T-helper 2 cell (primary cell): ENCODE measurements around the gene CELA1.
"Not testable (repeated sequence)": the region's sequence is repeated elsewhere in the genome, so short reads cannot be mapped to it uniquely, and the experiment has no call there.

Experiments
- DNase-seq, 5 experiments: peaks; one replicate each; pipeline versions ENCODE4 v3.0.0 to v3.0.0-alpha.2; 2012 to 2022

Gene CELA1

DNA sequence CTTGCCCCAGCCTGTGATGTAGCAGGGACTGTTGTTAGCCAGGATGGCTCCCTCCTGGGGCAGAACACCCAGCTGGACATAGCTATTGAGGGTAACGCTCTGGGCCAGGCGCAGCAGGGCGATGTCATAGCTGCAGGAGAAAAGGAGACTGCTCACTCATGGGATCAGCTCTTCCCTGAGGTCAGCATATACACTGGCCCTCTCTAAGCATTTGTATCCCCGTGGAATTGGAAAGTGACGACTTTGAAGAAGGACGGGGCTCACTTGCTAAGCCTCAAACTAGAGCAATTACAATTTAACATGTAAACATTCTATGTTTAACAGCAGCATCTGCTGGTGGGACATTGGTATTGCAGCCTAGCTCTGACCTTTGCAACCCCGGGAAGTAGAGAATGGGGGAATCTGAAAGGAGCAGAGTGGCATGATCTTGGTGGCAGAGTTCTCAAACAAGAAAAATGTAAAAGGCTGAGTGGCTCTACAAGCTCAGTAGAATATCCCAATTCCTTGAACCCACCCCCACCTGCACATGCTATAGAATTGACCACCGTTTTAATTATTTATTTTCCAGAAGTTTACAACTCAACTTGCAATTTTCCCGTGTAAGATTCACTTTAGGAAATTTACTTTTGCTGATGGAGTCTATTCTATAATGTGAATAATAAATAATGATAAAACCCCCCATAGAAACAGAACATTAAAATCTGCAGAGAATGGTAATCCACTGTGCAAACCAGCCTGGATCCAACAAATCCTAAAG lies 5.0 kb downstream of the CELA1 start:
- DNase-seq = peak in 4 of 5 experiments; percentile 46 to 76 (median 54)

DNA sequence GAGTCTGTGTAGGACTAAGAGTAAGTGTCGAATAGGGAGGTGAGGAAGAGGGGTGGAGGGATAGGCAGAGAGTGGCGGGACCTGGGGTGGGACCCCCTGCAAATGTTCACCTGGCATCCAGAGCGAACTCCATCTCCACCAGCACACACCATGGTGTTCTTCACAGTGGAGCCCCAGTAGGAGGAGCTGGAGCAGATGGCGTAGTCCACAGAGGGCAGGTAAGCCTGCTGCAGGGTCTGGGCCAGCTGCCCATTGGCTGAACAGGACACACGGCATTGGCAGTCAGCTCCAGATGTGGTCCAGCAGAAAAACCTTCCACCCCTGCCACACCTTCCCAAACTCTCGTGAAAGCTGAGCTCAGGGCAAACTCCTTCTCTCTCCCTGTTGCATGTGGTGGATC lies 6.7 kb downstream of the CELA1 start:
- no peak for DNase-seq

DNA sequence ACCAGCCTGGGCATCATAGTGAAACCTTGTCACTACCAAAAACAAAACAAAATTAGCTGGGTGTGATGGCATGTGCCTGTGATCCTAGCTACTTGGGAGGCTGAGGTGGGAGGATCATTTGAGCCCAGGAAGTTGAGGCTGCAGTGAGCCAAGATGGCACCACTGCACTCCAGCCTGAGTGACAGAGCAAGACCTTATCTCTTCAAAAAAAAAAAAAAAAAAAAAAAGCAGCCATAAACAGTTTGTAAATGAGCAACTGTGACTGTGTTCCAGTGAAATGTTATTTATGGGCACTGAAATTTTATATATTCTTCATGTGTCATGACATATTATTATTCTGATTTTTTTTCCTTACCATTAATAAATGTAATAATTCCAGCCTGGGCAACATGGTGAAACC lies 9.1 kb downstream of the CELA1 start:
- DNase-seq = not testable (repeated sequence)

DNA sequence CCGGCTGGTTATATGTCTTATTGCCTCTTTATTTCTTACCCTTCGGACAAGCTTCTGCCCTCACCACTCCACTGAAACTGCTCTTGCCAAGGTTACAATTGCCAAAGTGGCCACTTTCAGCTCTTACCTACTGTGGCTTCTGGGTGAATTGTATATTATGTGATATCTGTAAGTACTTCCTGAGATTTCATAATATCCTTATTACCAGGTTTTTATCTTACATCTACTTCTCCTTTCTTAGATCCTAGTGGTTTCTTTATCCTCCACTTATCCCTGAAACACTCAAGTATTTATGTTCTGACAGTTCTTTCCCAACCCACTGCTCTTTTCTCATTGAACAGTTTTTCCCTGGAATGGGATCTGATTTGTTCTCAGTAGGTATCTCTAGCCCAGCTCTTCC lies 10.5 kb downstream of the CELA1 start:
- no peak for DNase-seq

DNA sequence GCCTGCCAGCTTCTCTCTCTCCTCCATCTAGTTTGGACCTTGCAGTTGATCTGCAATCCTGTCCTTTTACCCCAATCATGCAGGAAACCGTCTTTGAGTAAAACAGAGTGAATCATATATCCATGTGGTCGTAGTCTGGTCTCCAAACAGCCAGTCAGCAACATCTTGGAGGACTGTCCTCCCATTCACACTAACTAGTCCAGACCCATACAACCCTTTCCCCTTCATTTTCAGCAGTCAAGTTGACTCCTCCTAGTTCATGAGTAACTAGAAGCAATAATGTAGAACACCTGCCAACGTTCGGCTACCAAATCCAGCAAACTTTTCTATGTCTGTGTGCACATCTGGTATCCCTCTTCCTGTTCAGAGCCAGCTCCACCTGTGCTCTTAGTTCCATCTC lies 11.7 kb downstream of the CELA1 start:
- DNase-seq = no peak

DNA sequence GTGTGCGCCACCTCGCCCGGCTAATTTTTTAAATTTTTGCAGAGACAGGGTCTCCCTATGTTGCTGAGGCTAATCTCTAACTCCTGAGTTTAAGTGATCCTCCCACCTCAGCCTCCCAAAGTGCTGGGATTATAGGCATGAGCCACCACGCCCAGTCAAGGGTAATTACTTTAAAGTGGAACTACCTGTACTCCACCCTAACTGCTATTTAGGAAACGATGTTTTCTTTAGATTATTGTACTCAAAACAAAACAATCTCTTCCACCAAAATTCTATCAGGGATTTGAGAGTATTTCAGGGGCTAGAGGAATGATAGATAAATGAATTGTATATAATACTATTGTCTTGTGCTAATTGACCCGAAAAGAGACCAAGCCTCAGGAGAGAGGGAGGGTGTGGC lies 12.9 kb downstream of the CELA1 start:
- DNase-seq = no peak

DNA sequence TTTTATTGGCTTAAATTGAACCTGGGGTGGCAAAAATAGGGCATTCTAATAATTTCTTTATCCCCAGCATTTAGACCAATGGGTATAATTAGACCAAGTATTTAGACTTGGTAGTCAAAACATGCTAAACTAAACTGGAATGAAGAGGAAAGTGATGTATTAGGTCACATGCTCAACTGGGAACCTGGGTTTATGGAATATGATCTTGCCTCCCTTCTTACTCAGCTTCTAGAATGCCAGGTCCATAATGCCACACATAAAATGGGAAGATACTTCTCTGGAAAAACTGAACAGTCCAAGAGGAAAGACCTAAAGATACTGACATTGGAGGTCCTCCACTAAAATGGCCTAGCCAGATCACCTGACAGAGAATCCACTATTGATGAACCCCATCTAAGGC lies 16.3 kb downstream of the CELA1 start:
- no peak for DNase-seq

DNA sequence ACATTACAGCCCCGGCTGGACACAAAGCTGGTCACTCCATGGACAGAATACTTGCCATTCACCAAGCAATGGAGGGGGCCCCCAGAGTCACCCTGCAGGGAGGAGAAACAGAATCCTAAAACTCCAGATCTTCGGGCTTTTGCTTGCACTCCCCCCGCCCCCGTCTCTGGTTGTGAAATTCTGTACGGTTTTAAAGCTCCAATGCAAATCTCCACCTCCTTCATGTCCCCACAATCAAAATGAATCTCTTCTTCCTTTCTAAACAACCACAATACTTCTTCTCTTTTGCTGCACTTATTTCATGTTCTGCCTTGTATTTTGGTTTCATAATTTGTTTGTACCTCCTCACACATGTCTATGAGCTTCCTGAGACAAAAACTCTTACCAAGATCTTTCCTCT lies 16.7 kb downstream of the CELA1 start:
- peak in 1 of 5 experiments; percentile 53 for DNase-seq

DNA sequence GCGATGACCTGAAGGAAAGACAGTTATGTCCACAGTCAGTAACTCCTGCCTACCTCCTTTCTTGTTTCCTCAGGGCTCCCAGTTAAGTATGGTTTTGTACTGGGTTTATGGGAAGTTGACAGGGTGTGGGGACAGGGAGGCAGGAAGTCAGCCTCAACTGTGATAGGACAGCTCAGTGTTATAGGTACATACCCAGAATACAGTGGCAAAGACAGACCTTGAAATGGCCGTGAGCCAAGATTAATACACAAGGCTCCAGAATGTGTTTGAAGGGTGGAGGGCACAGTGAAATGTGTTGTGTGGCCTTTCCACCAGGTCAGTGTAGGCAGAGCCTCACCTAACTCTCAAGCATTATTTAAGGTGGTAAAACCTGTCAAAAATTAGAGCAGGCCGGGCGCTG lies 17.9 kb downstream of the CELA1 start:
- DNase-seq = no peak

DNA sequence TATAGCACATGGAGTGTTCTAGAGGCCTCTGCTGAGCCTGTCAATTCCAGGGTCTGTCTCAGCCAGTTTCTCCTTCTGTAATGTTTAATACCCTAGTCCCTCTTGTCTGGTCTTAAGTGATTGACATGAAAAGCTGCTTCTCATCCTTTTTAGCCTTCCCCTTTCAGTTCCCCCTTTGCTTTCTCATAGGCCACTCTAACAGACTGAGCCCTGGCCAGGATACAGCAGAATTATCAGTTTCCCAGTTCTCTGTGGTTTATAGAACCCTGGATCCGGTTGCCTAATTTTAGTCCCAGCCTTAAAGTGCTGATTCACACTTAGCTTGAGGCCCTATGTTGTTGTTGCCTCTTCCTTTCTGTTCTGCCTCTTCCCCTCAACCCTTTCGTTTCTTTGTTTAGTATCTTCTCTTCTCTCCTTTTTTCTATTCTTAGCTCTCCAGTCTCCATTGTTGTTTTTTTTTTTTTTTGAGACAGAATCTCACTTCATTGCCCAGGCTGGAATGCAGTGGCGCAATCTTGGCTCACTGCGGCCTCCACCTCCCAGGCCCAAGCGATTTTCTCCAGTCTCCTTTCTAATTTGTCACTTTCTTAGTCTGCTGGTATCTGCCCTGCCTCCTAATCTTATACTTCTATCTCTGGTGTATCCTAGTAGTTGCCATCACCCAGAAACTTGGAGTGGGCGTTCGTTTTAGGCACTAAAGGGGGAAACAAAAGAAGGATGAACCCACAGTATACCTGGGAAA lies 19.6 kb downstream of the CELA1 start:
- DNase-seq = peak in 1 of 5 experiments; percentile 72

DNA sequence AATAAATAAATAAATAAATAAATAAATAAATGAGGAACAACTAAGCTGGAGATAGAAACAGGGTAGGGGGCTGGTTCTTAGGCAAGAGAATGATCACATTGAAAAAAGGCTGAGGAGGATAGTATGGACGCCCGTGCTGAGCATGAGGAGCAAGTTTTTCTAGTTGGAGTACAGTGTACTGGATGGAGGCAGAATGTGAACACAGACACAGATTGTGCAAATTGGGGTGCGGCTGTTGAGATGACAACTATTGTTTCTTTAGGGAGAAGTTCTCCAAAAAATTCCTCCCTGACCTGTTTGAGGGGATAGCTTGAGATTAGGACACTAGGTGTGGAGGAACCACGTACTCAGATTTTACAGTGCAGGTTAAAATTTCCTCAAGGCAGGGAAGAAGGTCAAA lies 21.5 kb downstream of the CELA1 start:
- DNase-seq = no peak

DNA sequence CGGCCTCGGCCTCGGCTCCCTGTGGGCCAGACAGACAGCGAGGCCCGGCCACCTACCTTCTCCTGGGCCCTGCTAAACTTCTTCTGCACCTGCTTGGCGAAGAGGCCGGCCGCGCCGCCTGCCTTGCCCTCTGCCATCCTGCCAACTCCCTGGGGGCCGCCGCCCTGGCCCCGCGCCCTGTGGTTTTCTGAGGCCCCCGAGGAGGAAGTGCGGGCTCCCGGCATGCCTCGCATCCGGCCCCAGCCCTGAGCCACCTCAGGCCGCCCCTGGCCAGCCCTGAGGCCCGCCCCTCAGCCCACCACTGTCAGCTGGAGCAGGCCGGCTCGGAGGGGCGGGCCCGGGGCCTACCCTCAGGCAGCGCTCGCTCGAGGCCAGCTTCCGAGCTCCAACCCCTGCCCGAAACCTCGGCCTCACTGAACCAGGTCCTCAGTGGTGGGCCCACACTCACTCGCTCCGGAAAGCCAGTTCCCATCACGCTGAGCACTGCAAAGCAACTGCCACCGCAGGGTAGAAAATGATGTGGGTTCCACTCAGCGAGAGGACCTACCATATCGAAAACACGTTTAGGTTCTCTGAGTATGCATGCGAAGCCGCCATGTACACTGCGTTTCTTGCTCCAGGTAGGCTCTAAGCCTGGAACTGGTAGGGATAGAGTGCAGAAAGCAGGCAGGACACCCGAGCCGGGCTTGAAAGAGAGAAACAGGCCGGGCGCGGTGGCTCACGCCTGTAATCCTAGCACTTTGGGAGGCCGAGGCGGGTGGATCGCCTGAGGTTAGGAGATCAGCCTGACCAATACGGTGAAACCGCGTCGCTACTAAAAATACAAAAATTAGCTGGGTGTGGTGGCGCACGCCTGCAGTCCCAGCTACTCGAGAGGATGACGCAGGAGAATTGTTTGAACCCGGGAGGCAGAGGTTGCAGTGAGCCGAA lies 22.2 kb downstream of the CELA1 start, which contains the start of gene BIN2:
Gene BIN2 (minus strand): TSS at position 209 of the 930 bp plus-strand sequence. CDS start 72 bp downstream, at position 137.
- DNase-seq = peak; percentile 45 to 92 (median 59)

DNA sequence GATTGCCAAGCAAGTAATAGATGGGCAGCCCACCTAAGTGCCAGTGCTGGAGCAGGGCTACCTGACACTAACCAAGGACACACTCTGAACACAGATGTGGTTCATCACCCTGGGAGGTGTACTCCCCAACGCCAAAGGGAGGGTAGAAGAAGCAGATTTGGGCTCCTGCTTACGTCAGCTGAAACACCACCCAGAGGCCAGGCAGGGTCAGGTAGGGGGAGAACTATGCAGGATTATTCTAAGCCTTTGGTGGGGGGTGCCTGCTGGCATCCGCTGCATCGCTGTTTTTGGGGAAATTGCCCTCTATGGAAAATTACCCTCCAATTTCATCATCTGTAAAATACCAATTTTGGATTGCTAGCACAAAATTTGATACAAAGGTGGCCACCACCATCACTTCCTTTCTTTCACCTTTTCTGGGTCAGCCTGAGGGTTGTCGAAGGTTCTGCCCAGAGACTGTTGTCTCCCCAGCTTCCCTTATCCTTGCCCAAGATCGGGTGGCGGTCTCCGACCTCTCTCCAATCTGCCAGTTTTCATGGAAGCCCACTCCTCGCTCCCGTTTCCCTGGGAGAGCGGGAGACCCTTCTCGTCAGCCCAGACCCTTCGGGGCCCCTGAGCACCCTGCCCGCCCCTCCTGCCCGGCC lies 23.0 kb downstream of the CELA1 start:
- DNase-seq = peak in 4 of 5 experiments; percentile 24 to 87 (median 61)

DNA sequence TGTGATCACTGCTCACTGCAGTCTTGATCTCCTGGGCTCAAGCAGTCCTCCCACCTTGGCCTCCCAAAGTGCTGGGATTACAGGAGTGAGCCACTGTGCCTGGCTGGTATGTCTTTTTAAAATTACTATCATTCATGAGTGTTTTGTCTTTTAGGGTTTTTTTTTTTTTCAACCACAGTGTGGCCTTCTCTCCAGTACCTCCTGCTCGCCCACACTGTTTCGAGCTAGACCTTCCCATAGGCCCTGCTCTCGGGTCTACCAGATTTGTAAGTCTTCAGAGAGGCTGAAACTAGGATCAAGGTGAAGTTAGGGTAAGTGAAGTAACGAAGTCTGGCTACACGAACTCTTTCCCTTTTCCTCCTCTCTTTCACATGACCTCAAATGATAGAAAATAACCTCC lies 24.0 kb downstream of the CELA1 start:
- DNase-seq = peak in 1 of 5 experiments; percentile 50

DNA sequence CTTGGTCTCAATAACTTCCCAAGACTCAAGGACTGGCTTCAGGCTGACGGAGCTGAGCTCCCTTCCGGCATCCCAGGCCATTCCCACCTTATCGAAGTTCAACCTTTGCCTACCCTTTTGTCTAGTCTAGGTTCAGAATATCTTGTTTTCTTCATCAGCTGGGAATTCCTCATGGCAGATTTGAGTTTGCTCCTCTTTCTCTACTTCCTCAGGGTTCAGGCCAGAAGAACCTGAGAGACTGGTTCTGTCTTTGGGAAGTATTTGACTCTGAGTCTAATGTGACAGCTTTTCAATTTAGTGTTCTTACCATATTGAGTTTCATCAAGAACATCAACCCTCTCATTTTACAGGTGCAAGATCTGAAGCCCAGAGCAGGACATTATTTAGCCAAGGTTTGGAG lies 24.6 kb downstream of the CELA1 start:
- DNase-seq = no peak

DNA sequence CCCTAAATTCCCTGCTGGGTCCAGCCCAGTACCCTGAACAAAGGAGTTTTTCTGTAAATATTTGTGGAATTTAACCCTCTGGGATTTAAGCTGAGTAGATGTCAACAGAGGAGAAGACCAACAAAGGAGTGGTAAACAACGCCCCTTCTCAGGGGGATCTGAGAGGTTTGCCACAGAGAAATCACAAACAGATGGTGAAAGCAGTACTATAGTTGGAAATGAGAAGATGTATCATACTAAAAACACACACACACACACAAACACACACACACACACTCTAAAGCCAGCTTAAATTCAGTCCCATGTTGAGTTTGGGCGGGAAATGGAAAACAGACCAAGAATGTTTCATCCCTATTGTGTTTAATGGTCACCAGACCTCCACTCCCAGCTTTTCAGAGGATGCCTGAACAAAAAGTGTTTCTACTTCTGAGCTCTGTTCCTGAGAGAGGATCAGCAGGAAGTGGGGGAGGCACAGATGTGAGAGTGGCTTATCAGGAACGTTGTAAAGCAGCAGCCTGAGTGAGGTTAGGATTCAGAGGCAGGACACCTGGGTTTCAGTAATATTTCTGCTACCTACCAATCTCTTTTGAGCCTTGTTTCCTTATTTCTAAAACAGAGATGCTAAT lies 25.7 kb downstream of the CELA1 start:
- DNase-seq = peak in 1 of 5 experiments; percentile 47

DNA sequence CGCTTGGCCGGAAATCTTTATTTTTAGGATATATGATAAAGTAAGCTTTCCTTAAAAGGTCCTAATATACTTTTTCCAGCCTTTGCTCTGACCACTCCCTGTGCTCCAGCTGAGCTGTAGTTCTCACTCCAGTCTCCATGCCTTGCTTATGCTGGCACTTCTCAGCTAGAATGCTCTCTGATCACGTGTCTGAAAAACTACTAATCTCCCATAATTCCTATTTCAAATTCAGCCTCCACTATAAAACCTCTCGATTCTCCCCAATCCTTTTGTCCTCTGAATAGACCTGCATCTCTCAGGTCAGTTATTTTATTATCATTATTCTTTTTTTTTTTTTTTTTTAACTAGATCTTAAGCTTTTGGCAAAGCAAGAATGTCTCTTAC lies 26.2 kb downstream of the CELA1 start:
- no peak for DNase-seq

DNA sequence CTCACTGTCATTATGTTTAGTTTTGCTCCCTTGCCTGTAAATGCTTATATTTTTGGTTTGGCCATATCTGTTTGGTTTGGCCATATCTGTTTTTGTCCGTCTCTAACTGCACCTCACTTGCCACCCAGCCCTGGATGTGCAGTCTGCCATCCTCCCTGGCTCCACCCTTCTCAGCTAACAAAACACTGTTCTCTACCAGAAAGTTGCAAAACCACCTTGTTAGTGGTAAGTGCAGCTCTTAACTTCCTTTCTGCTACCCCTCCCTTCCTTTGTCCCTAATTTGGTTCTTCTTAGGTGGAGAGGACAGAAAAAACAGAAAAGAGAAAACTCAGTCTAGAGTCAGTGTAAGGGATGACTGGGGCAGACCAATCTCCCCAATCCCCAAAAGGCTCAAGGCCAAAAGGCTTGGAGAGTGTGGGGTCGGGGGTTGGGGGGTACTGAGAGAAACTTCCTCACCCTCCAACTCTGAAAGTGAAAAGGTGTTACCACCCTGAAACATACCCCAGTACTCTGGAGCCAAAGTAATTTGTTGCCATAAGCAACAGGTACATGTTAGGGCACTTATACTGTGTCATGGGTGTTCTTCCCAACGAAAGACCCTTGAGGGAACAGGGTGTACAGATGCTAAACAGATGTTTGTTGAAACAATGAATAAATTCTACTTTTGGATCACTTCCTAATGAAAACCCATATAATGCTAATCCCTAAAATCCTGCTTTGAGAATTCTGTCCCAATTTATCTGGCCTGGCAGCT lies 27.5 kb downstream of the CELA1 start:
- DNase-seq = peak in 3 of 5 experiments; percentile 15 to 89 (median 69)

DNA sequence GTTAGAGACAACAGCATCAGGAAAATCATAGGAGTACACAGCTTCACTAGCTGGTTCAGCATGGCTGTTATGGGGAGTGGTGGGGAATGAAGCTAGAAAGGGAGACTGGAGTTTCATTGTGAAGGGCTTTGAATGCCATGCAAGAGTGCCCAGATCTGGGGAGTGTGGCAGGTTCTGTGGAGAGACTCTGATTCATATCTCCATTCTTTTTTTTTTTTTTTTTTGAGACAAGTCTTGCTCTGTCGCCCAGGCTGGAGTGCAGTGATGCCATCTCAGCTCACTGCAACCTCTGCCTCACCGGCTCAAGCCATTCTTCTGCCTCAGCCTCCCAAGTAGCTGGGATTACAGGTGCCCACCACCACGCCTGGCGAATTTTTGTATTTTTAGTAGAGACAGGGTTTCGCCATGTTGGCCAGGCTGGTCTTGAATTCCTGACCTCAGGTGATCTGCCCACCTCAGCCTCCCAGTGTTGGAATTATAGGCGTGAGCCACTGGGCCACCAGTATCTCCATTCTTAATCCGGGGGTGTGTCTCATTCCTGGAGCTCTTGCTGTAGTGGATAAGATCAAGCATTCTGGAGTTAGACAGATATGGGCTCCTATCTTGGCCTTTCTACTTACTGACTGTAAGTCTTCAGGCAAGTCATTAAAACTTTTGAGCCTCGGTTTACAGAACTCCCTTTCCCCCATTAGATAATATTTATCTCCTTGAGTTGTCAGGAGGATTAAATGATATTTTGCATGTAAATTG lies 28.2 kb downstream of the CELA1 start:
- peak in 1 of 5 experiments; percentile 55 for DNase-seq

DNA sequence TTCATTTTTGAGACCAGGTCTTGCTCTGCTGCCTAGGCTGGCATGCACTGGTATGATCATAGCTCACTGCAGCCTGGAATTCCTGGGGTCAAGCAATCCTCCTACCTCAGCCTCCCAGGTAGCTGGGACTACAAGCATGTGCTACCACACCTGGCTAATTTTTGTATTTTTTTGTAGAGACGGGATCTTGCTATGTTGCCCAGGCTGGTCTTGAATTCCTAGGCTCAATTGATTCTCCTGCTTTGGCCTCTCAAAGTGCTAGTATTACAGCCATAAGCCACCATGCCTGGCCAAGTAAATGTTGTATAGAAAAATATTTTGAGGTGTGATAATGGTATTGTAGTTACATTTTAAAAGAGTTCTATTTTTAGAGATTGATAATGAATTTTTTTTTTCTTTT lies 35.1 kb downstream of the CELA1 start:
- DNase-seq = no peak
